Measurements from ENCODE around the gene RNF25.

DNA sequence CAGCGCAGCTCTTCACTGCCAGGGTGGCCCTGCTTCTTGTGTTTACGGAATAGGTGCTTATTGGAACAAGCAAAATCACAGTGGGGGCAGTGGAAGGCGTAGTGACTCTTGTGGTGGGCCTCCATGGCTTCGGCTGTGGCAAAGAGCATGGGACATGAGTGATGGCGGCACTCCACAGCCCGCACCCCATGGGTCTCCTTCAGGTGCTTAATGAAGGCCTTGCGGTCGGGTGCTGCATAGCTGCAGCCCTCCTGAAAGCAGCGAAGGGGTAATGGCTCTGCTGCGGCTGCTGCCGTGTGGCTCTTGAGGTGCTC lies 23.1 kb downstream of the RNF25 start:
- TF ChIP-seq, protein P1, sequence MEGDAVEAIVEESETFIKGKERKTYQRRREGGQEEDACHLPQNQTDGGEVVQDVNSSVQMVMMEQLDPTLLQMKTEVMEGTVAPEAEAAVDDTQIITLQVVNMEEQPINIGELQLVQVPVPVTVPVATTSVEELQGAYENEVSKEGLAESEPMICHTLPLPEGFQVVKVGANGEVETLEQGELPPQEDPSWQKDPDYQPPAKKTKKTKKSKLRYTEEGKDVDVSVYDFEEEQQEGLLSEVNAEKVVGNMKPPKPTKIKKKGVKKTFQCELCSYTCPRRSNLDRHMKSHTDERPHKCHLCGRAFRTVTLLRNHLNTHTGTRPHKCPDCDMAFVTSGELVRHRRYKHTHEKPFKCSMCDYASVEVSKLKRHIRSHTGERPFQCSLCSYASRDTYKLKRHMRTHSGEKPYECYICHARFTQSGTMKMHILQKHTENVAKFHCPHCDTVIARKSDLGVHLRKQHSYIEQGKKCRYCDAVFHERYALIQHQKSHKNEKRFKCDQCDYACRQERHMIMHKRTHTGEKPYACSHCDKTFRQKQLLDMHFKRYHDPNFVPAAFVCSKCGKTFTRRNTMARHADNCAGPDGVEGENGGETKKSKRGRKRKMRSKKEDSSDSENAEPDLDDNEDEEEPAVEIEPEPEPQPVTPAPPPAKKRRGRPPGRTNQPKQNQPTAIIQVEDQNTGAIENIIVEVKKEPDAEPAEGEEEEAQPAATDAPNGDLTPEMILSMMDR (IDR thresholded peaks at IDR 0.05 in 8 of 11, conservative IDR thresholded peaks at IDR 0.05 in 3 of 11): peak in 5 of 11 experiments; percentile 6 to 51 (median 34)
- TF ChIP-seq POLR2A (IDR thresholded peaks at IDR 0.05): no peak

All from spleen (tissue), 7 donors.